Mesothelial cell of epicardium (in vitro differentiated cells): ENCODE data around the gene FEN1. TPM values are rescaled to one million over a fixed set of nuclear protein-coding genes. Genes with fewer than 3 reads are reported as not detected.

Experiments used
- DNase-seq, 2 experiments: peaks; one replicate each; pipeline ENCODE4 v3.0.0; 2021; ENCODE audit warnings: low spot score in 2 of 2; ENCODE audit not compliant: unreplicated experiment in 2 of 2
- H3K27ac Mint-ChIP-seq: 2 replicates; pipeline ENCODE4 v1.8.0; 2021; ENCODE audit warnings: mixed read lengths
- H3K27me3 Mint-ChIP-seq: 2 replicates; pipeline ENCODE4 v1.8.0; 2021; ENCODE audit warnings: low read depth, mixed read lengths
- H3K36me3 Mint-ChIP-seq: 2 replicates; pipeline ENCODE4 v1.8.0; 2021; ENCODE audit warnings: mixed read lengths
- H3K4me1 Mint-ChIP-seq: 2 replicates; pipeline ENCODE4 v1.8.0; 2021; ENCODE audit warnings: mixed read lengths
- H3K4me3 Mint-ChIP-seq: 2 replicates; pipeline ENCODE4 v1.8.0; 2021; ENCODE audit warnings: mild to moderate bottlenecking, moderate library complexity, mixed read lengths
- H3K9me3 Mint-ChIP-seq: 2 replicates; pipeline ENCODE4 v1.8.0; 2021; ENCODE audit warnings: mixed read lengths
- CTCF ChIP-seq: fragments of 200-600 bp; sonication (generic); IDR thresholded peaks from one replicate; pipeline ENCODE4 v1.5.0; 2021; ENCODE audit warnings: antibody characterized with exemption; ENCODE audit not compliant: unreplicated experiment
- total RNA-seq: library from RNA; stranded (reverse); gene quantifications from 3 replicates; pipeline ENCODE4 v1.2.1, GENCODE V29; 2021

The FEN1 gene, protein sequence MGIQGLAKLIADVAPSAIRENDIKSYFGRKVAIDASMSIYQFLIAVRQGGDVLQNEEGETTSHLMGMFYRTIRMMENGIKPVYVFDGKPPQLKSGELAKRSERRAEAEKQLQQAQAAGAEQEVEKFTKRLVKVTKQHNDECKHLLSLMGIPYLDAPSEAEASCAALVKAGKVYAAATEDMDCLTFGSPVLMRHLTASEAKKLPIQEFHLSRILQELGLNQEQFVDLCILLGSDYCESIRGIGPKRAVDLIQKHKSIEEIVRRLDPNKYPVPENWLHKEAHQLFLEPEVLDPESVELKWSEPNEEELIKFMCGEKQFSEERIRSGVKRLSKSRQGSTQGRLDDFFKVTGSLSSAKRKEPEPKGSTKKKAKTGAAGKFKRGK
- total RNA-seq, result 19.5 to 20.9 TPM (median 20.3 TPM) in 3 replicates

GRCh38 chr11:61792310-61793082, at the start of gene FEN1, which contains the start of gene TMEM258:
Gene FEN1 (plus strand): TSS chr11:61792911. CDS start chr11:61795362, 2,451 bp downstream.
Gene TMEM258 (minus strand): TSS chr11:61792599. CDS start chr11:61792558, 41 bp downstream.
- no peaks in the 10 kb centered on the region for H3K9me3 Mint-ChIP-seq
- peak within 1 kb of the TSS; percentile 90 for H3K4me3 Mint-ChIP-seq
- H3K36me3 Mint-ChIP-seq, result peaks cover 4% of the 10 kb centered on the region
- no peaks in the 10 kb centered on the region for H3K27me3 Mint-ChIP-seq
- H3K27ac Mint-ChIP-seq, result peak within 1 kb of the TSS; percentile 99
- peaks cover 25% of the 10 kb centered on the region for H3K4me1 Mint-ChIP-seq
- TF ChIP-seq CTCF, result peak; percentile 7
- peak; percentile 79 to 88 for DNase-seq

DNA sequence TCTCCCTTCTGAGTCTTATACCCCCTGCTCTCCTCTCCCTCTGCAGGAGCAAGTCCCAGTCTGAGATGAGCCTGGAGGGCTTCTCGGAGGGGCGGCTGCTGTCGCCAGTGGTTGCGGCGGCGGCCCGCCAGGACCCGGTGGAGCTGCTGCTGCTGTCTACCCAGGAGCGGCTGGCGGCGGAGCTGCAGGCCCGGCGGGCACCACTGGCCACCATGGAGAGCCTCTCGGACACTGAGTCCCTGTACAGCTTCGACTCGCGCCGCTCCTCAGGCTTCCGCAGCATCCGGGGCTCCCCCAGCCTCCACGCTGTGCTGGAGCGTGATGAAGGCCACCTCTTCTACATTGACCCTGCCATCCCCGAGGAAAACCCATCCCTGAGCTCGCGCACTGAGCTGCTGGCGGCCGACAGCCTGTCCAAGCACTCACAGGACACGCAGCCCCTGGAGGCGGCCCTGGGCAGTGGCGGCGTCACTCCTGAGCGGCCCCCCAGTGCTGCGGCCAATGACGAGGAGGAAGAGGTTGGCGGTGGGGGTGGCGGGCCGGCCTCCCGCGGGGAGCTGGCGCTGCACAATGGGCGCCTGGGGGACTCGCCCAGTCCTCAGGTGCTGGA, 49.1 kb upstream of the FEN1 start:
- Mint-ChIP-seq H3K4me1 (peaks cover 4% of the 10 kb centered on the region), H3K27me3 (no peaks in the 10 kb centered on the region), H3K27ac (no peak overlapping the region), H3K9me3 (no peaks in the 10 kb centered on the region), H3K36me3 (peaks cover 4% of the 10 kb centered on the region), H3K4me3 (no peak overlapping the region)
- TF ChIP-seq CTCF, result no peak
- no peak for DNase-seq

GRCh38 chr11:61744181-61744580, 48.5 kb upstream of the FEN1 start:
- no peak overlapping the region for H3K4me3 Mint-ChIP-seq
- no peak overlapping the region for H3K27ac Mint-ChIP-seq
- no peak for DNase-seq
- TF ChIP-seq CTCF, result no peak
- no peaks in the 10 kb centered on the region for H3K27me3 Mint-ChIP-seq
- H3K36me3 Mint-ChIP-seq, result peaks cover 4% of the 10 kb centered on the region
- no peaks in the 10 kb centered on the region for H3K9me3 Mint-ChIP-seq
- H3K4me1 Mint-ChIP-seq, result peaks cover 7% of the 10 kb centered on the region

- Mint-ChIP-seq H3K27me3 (no peaks in the 10 kb centered on the region), H3K4me1 (peaks cover 12% of the 10 kb centered on the region), H3K9me3 (no peaks in the 10 kb centered on the region), H3K4me3 (no peak overlapping the region), H3K36me3 (peaks cover 4% of the 10 kb centered on the region), H3K27ac (no peak overlapping the region)
- no peak for TF ChIP-seq CTCF
- DNase-seq, result no peak
These were observed 48.0 kb upstream of the FEN1 start for GRCh38 chr11:61744609-61745156.

GRCh38 chr11:61745781-61746441, 46.8 kb upstream of the FEN1 start:
- Mint-ChIP-seq H3K9me3 (no peaks in the 10 kb centered on the region), H3K4me3 (no peak overlapping the region), H3K4me1 (peaks cover 17% of the 10 kb centered on the region), H3K27ac (no peak overlapping the region), H3K36me3 (peaks cover 2% of the 10 kb centered on the region), H3K27me3 (no peaks in the 10 kb centered on the region)
- DNase-seq, result no peak
- TF ChIP-seq CTCF, result no peak
